Bronchial epithelial cell (primary cell): ENCODE results near the gene COL5A1. TPM values are rescaled to one million over a fixed set of nuclear protein-coding genes. Genes with fewer than 3 reads are reported as not detected.

Experiments used
- DNase-seq: peaks from one replicate; pipeline ENCODE4 v3.0.0-alpha.2; 2010; ENCODE audit warnings: low read depth
- FAIRE-seq: peaks from 2 replicates; lab custom pipeline; 2011; peaks lifted over from hg19 to GRCh38; lab: Jason Lieb, UNC
- H3K27me3 ChIP-seq: 2 replicates; pipeline ENCODE4 v1.5.1; 2011; ENCODE audit warnings: low read length; ENCODE audit not compliant: control insufficient read depth, insufficient read depth
- H3K36me3 ChIP-seq: 2 replicates; pipeline ENCODE4 v1.5.1; 2011; ENCODE audit warnings: low read length; ENCODE audit not compliant: control insufficient read depth, insufficient read depth
- H3K4me3 ChIP-seq: 2 replicates; pipeline ENCODE4 v1.5.1; 2011; ENCODE audit warnings: mild to moderate bottlenecking, low read depth, low read length, control low read depth
- CTCF ChIP-seq: IDR thresholded peaks from 2 replicates; pipeline ENCODE4 v1.5.1; 2011; ENCODE audit warnings: mild to moderate bottlenecking, moderate library complexity, low read length, control low read depth, inconsistent platforms; ENCODE audit not compliant: insufficient read depth, severe bottlenecking
- total RNA-seq: library from RNA; depleted of rRNA; stranded (reverse); fragments of >200 nt; gene quantifications from 2 replicates; pipeline ENCODE4 v1.2.1, GENCODE V29; 2014

The COL5A1 gene
- total RNA-seq, 1 donor from 2014 or later = 6.3 TPM

- TF ChIP-seq CTCF = no peak
- H3K4me3 ChIP-seq = no peak overlapping the region
- FAIRE-seq (no peak), DNase-seq (no peak)
- peaks cover 1% of the 10 kb centered on the region for H3K36me3 ChIP-seq
- no peaks in the 10 kb centered on the region for H3K27me3 ChIP-seq
Observed at GRCh38 chr9:134716067-134716466, 74.5 kb downstream of the COL5A1 start.

GRCh38 chr9:134717056-134717455 is 75.5 kb downstream of the COL5A1 start:
- Histone ChIP-seq H3K27me3 (no peaks in the 10 kb centered on the region), H3K36me3 (peaks cover 1% of the 10 kb centered on the region), H3K4me3 (no peak overlapping the region)
- FAIRE-seq (no peak), DNase-seq (no peak)
- no peak for TF ChIP-seq CTCF

DNA sequence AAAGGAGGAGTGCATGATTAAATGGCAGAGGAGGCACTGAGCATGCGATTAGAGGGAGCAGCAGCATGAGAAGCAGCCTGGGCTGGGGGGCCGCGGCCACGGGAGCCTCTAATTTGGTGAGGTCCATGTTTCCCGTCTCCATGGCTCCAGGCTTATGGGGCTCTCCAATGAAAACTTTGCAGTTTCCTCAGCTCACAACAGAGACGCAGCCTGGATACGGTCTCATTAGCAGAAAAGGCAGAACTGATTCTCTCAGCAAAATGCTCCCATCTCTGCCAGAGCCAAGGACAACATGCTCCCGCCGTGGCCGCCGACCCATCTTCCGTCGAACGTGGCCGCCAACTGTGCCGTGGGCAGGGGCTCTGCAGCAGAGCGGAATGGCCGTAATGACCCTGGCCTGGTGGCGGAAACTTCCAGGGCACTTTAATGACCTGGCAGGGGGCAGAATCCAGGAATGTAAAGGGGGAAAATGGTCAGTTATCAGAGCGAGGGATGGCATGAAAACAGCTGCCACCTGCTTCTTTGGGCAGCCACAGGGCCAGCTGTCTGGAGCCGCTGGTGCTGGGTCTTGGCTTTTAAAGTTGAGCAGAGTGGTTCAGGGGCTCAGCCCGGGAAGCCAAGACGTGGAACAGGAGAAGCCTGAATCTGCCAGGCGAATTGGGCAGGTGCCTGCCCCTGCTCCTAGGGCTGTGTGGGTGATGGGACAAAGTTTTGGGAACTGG is 76.5 kb downstream of the COL5A1 start:
- no peaks in the 10 kb centered on the region for H3K36me3 ChIP-seq
- H3K27me3 ChIP-seq = no peaks in the 10 kb centered on the region
- TF ChIP-seq CTCF = no peak
- no peak for DNase-seq
- no peak overlapping the region for H3K4me3 ChIP-seq
- no peak for FAIRE-seq

- H3K36me3 ChIP-seq = no peaks in the 10 kb centered on the region
- no peak overlapping the region for H3K4me3 ChIP-seq
- no peak for TF ChIP-seq CTCF
- H3K27me3 ChIP-seq = no peaks in the 10 kb centered on the region
- DNase-seq (no peak), FAIRE-seq (no peak)
Observed at GRCh38 chr9:134719331-134719730, 77.7 kb downstream of the COL5A1 start.

- Histone ChIP-seq H3K4me3 (no peak overlapping the region), H3K36me3 (no peaks in the 10 kb centered on the region), H3K27me3 (no peaks in the 10 kb centered on the region)
- DNase-seq = no peak
- FAIRE-seq = no peak
- no peak for TF ChIP-seq CTCF
Observed at GRCh38 chr9:134720136-134720753, 78.6 kb downstream of the COL5A1 start.
